Activated CD8-positive, alpha-beta T cell treated with anti-CD3 and anti-CD28 coated beads, Interleukin-2, amount 10 ng/mL, durations not matched to agents 7 days and 5 days (primary cell): Measurements from ENCODE around the gene RABEP1. TPM values are rescaled to one million over a fixed set of nuclear protein-coding genes. Genes with fewer than 3 reads are reported as not detected.
"Not testable (repeated sequence)": the region's sequence is repeated elsewhere in the genome, so short reads cannot be mapped to it uniquely, and the experiment has no call there.

Experiments
- ATAC-seq: fragments of 150-1000 bp; cut with Tn5 transposase; one replicate; pipeline ENCODE4 v1.10.0; 2021; ENCODE audit warnings: moderate library complexity
- CTCF ChIA-PET: fragments of 350-600 bp; sonication (Branson Sonifier 250); formaldehyde crosslinking; loops from one replicate; lab custom pipeline; 2021; ENCODE audit warnings: antibody characterized with exemption; lab: Charles Lee
- POLR2A ChIA-PET: fragments of 350-600 bp; sonication (Branson Sonifier 250); formaldehyde crosslinking; loops from one replicate; lab custom pipeline; 2021; ENCODE audit warnings: antibody characterized with exemption; lab: Charles Lee
- DNase-seq: peaks from one replicate; pipeline ENCODE4 v3.0.0-alpha.2; 2020
- H3K27ac Mint-ChIP-seq: one replicate; pipeline ENCODE4 v1.8.0; 2021; ENCODE audit warnings: mild to moderate bottlenecking, mixed read lengths
- H3K27me3 Mint-ChIP-seq: one replicate; pipeline ENCODE4 v1.8.0; 2021; ENCODE audit warnings: low read depth, mixed read lengths
- H3K36me3 Mint-ChIP-seq: one replicate; pipeline ENCODE4 v1.8.0; 2021; ENCODE audit warnings: low read depth, mixed read lengths
- H3K4me1 Mint-ChIP-seq: one replicate; pipeline ENCODE4 v1.8.0; 2021; ENCODE audit warnings: low read depth, mixed read lengths
- H3K4me3 Mint-ChIP-seq: one replicate; pipeline ENCODE4 v1.8.0; 2021; ENCODE audit warnings: mild to moderate bottlenecking, mixed read lengths
- H3K9me3 Mint-ChIP-seq: one replicate; pipeline ENCODE4 v1.8.0; 2022; ENCODE audit warnings: mixed read lengths; ENCODE audit not compliant: insufficient read depth
- total RNA-seq, 2 experiments: library from RNA; stranded (reverse); gene quantifications; one replicate each; pipeline ENCODE4 v1.2.3, GENCODE V29; 2021

Gene RABEP1, protein sequence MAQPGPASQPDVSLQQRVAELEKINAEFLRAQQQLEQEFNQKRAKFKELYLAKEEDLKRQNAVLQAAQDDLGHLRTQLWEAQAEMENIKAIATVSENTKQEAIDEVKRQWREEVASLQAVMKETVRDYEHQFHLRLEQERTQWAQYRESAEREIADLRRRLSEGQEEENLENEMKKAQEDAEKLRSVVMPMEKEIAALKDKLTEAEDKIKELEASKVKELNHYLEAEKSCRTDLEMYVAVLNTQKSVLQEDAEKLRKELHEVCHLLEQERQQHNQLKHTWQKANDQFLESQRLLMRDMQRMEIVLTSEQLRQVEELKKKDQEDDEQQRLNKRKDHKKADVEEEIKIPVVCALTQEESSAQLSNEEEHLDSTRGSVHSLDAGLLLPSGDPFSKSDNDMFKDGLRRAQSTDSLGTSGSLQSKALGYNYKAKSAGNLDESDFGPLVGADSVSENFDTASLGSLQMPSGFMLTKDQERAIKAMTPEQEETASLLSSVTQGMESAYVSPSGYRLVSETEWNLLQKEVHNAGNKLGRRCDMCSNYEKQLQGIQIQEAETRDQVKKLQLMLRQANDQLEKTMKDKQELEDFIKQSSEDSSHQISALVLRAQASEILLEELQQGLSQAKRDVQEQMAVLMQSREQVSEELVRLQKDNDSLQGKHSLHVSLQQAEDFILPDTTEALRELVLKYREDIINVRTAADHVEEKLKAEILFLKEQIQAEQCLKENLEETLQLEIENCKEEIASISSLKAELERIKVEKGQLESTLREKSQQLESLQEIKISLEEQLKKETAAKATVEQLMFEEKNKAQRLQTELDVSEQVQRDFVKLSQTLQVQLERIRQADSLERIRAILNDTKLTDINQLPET
- 10 to 100 TPM; 37.5 to 37.8 TPM for total RNA-seq

DNA sequence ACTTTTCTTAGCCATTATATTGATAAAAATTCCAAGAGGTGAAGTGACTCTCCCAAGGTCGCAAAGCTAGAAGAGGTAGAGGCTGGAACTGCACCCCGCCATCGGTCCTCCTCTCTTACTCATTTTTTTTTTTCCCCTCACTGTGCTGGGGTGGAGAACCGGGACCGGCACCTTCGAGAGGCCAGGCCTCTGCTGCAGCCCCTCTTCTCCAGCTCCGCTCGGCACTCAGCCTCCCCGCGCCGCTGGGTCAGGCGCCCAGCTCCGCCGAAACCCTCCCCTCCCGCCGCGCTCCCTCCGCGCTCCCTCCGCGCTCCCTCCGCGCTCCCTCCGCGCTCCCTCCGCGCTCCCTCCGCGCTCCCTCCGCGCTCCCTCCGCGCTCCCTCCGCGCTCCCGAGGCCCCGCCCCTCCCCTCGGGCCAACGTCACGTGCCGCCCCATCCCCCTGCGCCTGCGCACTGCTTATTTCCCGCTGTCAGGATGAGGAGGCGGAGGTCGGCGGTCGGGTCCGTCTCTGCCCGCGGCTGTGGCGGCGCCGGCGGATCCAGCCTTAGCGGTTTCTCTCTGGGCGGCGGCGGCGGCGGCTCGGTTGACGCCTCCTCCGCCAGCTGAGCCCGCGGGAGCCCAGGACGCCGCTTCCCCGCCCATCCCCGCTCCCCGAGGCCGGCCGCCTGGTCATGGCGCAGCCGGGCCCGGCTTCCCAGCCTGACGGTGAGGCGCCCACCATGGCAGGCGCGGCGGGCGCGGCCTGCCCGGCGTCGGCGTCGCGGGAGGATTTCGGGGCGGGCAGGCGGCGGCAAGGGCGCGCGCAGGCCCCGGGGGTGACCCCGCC, at the start of gene RABEP1:
RABEP1 (plus strand) TSS at position 471 of the 828 bp plus-strand sequence; CDS start at position 674, 203 bp downstream.
- H3K27ac Mint-ChIP-seq: peak within 1 kb of the TSS; percentile 87
- no peaks in the 10 kb centered on the region for H3K9me3 Mint-ChIP-seq
- peak within 1 kb of the TSS; percentile 87 for H3K4me3 Mint-ChIP-seq
- POLR2A ChIA-PET: interaction anchor here (0.6 to 1.4 kb wide), 4 partner anchors 55 to 187 kb away, joined by 3 to 4 read pairs (median 3); partner anchors contain the start of genes DHX33, NUP88 and RPAIN
- DNase-seq (peak; percentile 94), ATAC-seq (peak; percentile 84)
- peaks cover 24% of the 10 kb centered on the region for H3K4me1 Mint-ChIP-seq
- no peaks in the 10 kb centered on the region for H3K27me3 Mint-ChIP-seq
- CTCF ChIA-PET: interaction anchor here (1.0 to 2.4 kb wide), 3 partner anchors 15 to 157 kb away, joined by 3 to 10 read pairs (median 3); partner anchors contain the start of gene C1QBP
- peaks cover 11% of the 10 kb centered on the region for H3K36me3 Mint-ChIP-seq

DNA sequence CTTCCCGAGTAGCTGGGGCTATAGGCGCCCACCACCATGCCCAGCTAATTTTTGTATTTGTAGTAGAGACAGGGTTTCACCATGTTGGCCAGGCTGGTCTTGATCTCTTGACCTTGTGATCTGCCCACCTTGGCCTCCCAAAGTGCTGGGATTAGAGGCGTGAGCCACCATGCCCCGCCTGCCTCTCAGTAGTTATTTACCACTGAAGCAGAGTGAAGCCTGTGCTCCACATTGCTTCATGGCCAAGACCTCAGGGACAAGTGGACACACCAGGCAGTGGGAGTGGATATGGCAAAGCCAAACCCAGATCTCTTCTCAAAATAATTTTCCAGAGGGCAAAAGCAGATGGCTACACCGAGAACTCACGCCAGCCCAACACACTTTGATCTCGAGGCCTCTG, 48.6 kb upstream of the RABEP1 start:
- H3K27me3 Mint-ChIP-seq, H3K27ac Mint-ChIP-seq, CTCF ChIA-PET, ATAC-seq, DNase-seq, H3K9me3 Mint-ChIP-seq, H3K36me3 Mint-ChIP-seq, POLR2A ChIA-PET, H3K4me3 Mint-ChIP-seq: not testable (repeated sequence)
- peaks cover 27% of the 10 kb centered on the region for H3K4me1 Mint-ChIP-seq

DNA sequence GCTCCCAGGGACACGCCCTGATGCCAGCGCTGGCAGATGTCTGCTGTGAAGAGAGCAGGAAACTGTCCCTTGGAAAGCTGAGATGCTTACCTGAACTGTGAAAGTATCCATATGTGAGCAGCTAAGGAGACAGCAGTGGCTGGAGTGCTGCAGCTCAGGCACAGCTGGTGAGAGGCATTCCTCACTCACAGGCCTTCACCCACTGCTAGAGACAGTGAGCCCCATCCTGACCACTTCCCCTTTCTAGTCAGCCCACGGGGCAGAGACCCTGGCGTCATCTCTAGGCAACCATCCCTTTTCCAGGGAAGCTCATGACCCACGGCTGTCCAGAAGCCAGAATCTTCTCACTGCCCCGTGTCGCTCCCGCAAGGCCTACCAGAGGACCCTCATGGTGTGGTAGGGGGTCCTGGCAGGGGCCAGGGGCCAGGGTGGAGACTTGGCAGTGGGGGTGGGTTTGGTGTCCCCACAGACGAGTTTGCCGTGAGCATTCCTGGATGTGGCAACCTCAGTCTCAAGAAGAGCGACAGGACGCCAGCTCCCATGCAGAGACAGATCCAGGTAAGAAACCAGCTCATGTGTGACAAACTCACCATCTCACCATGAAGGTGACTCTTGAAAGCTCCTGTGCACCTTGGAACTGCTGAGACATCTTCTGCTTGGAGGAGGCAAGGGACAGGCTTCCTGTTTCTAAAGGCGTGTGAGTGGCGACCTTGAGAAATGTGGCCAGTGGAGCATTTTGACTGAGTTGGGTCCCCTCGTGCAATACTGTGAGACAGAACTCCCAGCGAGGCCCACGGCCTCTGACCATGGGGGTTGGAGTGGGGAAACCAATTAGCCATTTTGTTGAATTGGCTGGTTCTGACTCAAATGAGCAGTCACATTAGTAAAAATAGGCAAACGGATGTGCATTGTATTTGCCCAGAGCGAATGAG, 47.2 kb upstream of the RABEP1 start, which contains the start of gene SCIMP:
SCIMP (minus strand) TSS at position 216 of the 932 bp plus-strand sequence; CDS start at position 111, 105 bp downstream.
- peak within 1 kb of the TSS; percentile 18 for H3K27ac Mint-ChIP-seq
- H3K4me1 Mint-ChIP-seq: peaks cover 21% of the 10 kb centered on the region
- no peak within 1 kb of the TSS for H3K4me3 Mint-ChIP-seq
- H3K9me3 Mint-ChIP-seq: no peaks in the 10 kb centered on the region
- no peak for DNase-seq
- ChIA-PET CTCF (interaction anchor here (0.9 kb wide), 1 partner anchor 43 kb away, joined by 5 read pairs; the partner anchor contains the start of gene ZNF594), POLR2A (no interaction called here)
- H3K27me3 Mint-ChIP-seq: no peaks in the 10 kb centered on the region
- no peaks in the 10 kb centered on the region for H3K36me3 Mint-ChIP-seq
- ATAC-seq: no peak

DNA sequence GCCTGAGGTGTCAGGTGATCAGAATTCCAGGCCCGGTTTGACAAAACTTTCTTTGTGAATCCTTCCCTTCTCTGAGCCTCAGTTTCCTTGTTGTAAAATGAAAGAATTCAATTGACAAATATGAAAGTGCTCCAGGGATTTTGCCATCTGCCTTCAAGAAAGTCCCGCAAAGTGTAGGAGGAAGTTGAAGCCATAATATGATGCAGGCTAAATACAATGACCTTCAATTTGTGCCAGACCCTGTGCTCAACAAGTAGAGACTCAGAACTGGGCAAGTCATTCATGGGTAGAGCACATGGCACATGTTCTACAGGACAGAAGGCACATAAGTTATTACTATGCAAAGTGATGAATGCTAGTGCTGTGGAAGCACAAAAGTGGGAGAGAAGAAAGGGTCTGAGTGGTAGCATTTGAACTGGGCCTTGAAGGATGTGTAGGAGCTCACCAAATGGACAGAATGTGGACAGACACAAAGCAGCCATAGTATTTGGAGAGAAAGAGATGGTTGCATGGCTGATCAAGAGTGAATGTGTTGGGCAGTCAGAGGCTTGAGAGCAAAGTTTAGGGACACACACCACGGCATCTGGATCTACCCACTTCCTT, 45.0 kb upstream of the RABEP1 start:
- Mint-ChIP-seq H3K9me3 (no peaks in the 10 kb centered on the region), H3K27ac (peak overlapping the region; percentile 36), H3K4me3 (no peak overlapping the region), H3K4me1 (peaks cover 25% of the 10 kb centered on the region), H3K36me3 (no peaks in the 10 kb centered on the region), H3K27me3 (no peaks in the 10 kb centered on the region)
- DNase-seq (no peak), ATAC-seq (peak; percentile 27)
- POLR2A ChIA-PET: interaction anchor here (1.5 to 2.1 kb wide), 2 partner anchors 10 to 45 kb away, joined by 3 to 7 read pairs; no protein-coding TSS in a partner anchor
- CTCF ChIA-PET: interaction anchor here (1.1 to 2.8 kb wide), 8 partner anchors 10 to 202 kb away, joined by 3 to 22 read pairs (median 6); partner anchors contain the start of gene C1QBP

DNA sequence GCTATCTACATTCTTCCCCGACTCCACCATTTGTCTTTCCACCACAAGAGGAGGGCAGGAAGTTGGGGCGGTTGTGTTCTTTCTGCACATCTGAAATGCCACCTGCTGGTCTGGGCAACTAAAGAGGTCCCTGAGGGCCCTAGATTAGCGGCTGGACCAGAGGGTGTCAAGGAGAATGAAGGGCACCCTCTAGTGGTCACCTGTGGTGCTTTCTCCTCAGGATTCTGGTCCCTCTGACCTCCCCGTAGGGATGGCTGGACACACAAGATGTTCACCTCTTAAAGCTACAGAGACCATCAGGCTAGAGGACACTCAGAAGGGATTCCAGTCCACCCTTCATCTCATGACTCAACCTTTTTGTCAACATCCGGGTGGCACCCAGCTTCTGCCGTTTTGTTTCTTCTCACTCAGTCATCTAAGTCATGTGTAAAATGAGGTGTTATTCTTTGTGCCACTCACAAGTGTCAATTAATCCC, 44.5 kb upstream of the RABEP1 start:
- Mint-ChIP-seq H3K4me1 (peaks cover 30% of the 10 kb centered on the region), H3K36me3 (no peaks in the 10 kb centered on the region), H3K4me3 (no peak overlapping the region), H3K9me3 (no peaks in the 10 kb centered on the region), H3K27ac (peak overlapping the region; percentile 36), H3K27me3 (no peaks in the 10 kb centered on the region)
- POLR2A ChIA-PET: interaction anchor here (1.5 to 2.1 kb wide), 2 partner anchors 10 to 45 kb away, joined by 3 to 7 read pairs; no protein-coding TSS in a partner anchor
- CTCF ChIA-PET: interaction anchor here (0.6 to 2.8 kb wide), 13 partner anchors 9 to 202 kb away, joined by 3 to 22 read pairs (median 4); partner anchors contain the start of gene C1QBP
- DNase-seq (peak; percentile 70), ATAC-seq (peak; percentile 61)

DNA sequence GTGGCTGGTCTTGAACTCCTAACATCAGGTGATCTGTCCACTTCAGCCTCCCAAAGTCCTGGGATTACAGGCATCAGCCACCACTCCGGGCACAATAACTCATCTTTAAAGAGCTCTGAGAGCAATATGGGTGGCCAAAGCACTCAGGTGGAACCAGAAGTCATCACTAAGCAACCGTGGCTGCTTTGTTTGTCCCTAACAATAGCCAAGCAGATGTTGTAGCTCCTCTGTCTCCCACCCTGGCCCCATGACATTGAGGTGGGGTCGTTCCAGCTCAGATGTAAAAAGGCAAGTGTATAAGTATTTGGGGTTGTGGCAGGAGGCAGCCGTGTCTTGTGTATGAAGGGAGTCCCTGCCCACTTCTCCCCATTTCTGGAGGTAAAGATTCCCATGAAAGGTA, 43.8 kb upstream of the RABEP1 start:
- Mint-ChIP-seq H3K27ac (no peak overlapping the region), H3K4me3 (no peak overlapping the region), H3K27me3 (no peaks in the 10 kb centered on the region), H3K9me3 (no peaks in the 10 kb centered on the region), H3K36me3 (peaks cover 3% of the 10 kb centered on the region), H3K4me1 (peaks cover 38% of the 10 kb centered on the region)
- DNase-seq (no peak), ATAC-seq (no peak)
- ChIA-PET CTCF (interaction anchor here (0.6 to 2.8 kb wide), 9 partner anchors 8 to 159 kb away, joined by 3 to 22 read pairs (median 4); no protein-coding TSS in a partner anchor), POLR2A (interaction anchor here (1.5 to 2.1 kb wide), 2 partner anchors 11 to 46 kb away, joined by 3 to 7 read pairs; no protein-coding TSS in a partner anchor)

DNA sequence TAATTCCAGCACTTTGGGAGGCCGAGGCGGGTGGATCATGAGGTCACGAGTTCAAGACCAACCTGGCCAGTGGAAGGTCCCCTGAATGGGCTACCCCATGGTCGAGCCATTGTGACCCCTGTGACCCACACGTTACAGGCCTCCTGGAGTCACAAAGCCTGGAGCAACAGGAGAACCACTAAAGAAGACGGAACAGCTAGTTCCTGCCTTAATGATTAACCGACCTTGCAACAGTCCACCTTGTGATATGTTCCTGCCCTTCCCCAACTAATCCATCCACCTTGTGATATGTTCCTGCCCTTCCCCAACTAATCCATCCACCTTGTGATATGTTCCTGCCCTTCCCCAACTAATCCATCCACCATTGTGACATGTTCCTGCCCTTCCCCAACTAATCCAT, 42.3 kb upstream of the RABEP1 start:
- POLR2A ChIA-PET, H3K36me3 Mint-ChIP-seq, H3K27ac Mint-ChIP-seq, H3K4me3 Mint-ChIP-seq, DNase-seq, H3K9me3 Mint-ChIP-seq, H3K27me3 Mint-ChIP-seq, ATAC-seq: not testable (repeated sequence)
- CTCF ChIA-PET: interaction anchor here (0.9 kb wide), 1 partner anchor 9 kb away, joined by 3 read pairs; no protein-coding TSS in a partner anchor
- H3K4me1 Mint-ChIP-seq: peaks cover 35% of the 10 kb centered on the region

DNA sequence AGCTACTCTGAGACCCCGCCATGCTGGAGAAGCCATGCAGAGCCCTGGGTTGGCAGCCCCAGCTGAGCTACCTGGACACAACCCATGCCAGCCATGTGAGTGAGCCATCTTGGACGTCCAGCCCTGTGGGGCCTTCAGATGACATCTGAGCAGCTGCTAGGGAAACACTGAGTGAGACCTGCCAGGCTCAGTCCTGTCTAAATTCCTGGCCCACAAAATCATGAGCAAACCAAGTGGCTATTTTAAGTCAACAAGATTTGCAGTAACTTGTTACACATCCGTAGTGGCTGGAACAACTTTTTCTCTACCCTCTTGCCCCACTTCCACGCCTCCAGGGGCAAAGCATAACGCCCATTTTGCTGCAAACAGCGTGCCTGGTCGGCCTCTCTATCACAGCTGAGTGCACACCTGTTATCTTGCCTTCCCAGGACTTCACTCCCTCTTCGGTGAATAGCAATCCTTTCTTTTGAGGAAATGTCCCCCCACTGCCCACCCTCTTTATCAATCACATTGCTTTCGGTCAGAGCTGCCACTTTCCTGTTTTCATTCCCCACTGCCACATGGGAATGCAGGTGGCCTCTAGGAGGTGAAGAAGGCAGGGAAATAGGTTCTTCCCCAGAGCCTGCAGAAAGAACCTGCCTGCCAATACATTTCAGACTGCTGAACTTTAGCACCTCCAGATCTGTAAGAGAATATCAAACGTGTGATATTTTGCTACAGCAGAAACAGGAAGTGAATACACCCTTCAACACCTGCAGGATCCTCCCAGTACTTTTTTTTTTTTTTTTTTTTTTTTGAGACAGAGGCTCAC, 40.0 kb upstream of the RABEP1 start:
- ChIA-PET POLR2A (interaction anchor here (1.5 kb wide), 1 partner anchor 14 kb away, joined by 3 read pairs; no protein-coding TSS in a partner anchor), CTCF (no interaction called here)
- Mint-ChIP-seq H3K4me3 (no peak overlapping the region), H3K27ac (peak overlapping the region; percentile 80), H3K36me3 (peaks cover 3% of the 10 kb centered on the region), H3K4me1 (peaks cover 28% of the 10 kb centered on the region), H3K9me3 (no peaks in the 10 kb centered on the region), H3K27me3 (no peaks in the 10 kb centered on the region)
- peak; percentile 61 for ATAC-seq
- no peak for DNase-seq

DNA sequence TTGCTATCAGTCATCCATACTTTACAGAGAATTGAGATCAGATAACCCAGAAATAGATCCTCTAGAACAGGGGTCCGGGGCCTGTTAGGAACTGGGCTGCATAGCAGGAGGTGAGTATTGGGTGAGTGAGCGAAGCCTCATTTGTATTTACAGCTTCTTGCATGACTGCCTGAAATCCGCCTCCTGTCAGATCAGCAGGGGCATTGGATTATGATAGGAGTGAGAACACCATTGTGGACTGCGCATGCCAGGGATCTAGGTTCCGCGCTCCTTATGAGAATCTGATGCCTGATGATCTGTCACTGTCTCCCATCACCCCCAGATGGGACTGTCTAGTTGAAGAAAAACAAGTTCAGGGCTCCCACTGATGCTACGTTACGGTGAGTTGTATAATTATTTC, 34.5 kb upstream of the RABEP1 start:
- Mint-ChIP-seq H3K4me3 (no peak overlapping the region), H3K36me3 (peaks cover 3% of the 10 kb centered on the region), H3K27ac (no peak overlapping the region), H3K27me3 (no peaks in the 10 kb centered on the region), H3K9me3 (no peaks in the 10 kb centered on the region), H3K4me1 (peaks cover 14% of the 10 kb centered on the region)
- ChIA-PET CTCF (interaction anchor here (0.6 to 4.1 kb wide), 2 partner anchors 190 to 909 kb away, joined by 4 to 24 read pairs; partner anchors contain the start of gene C1QBP), POLR2A (no interaction called here)
- ATAC-seq: no peak
- no peak for DNase-seq
